ENCODE results near the gene ALDH16A1.

DNA sequence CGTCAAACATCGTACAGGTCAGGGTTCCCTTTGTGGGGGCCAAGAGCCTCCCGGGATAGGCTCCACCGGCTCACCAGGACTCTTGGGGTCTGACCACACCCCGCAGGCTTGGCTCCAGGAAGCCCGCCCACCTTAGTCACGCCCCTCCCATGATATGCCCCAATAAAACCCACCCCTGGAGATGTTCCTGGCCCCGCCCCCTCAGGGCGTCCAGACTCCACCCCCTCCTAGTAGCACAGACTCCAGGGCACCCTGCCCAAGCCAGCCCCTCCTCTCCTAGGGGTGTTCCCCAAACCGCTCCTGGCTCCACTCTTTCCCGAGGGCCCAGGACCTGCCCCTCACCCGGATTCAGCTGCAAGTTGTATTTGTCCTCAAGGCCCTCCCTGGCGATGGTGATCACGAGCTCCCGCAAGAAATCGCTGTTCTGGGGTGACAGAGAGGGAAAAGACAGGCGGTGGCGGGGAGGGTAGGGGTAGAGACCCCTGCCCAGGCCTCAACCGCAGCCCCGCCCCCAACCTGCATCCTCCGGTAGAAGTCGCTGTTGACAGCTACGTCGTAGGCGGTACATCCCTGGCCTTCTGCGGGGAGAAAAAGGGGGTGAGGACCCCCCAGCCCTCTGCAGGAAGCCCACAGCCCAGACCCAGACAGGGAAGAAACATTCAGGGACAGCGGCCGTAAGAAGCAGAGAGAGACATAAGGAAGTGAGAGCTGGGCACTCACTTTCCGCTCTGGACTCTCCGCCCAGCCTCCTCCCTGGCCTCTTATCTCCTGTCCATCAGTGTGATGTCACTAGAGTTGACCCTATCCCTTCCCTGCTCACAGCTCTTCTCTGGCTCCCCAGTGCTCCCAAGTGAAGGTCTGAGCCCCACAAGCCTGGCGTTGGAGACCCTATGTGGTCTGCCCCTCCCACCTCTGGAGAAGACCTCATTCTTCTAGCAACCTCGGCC is 5.3 kb upstream of the ALDH16A1 start:
- TF ChIP-seq, protein P1, sequence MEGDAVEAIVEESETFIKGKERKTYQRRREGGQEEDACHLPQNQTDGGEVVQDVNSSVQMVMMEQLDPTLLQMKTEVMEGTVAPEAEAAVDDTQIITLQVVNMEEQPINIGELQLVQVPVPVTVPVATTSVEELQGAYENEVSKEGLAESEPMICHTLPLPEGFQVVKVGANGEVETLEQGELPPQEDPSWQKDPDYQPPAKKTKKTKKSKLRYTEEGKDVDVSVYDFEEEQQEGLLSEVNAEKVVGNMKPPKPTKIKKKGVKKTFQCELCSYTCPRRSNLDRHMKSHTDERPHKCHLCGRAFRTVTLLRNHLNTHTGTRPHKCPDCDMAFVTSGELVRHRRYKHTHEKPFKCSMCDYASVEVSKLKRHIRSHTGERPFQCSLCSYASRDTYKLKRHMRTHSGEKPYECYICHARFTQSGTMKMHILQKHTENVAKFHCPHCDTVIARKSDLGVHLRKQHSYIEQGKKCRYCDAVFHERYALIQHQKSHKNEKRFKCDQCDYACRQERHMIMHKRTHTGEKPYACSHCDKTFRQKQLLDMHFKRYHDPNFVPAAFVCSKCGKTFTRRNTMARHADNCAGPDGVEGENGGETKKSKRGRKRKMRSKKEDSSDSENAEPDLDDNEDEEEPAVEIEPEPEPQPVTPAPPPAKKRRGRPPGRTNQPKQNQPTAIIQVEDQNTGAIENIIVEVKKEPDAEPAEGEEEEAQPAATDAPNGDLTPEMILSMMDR (IDR thresholded peaks at IDR 0.05 in 2 of 3, conservative IDR thresholded peaks at IDR 0.05 in 1 of 3; ENCODE audit: control insufficient read depth in 2 of 3, extremely low read depth in 1 of 3, insufficient read depth in 1 of 3, low read depth in 3 of 3, low read length in 3 of 3), result no peak
- TF ChIP-seq POLR2A (IDR thresholded peaks at IDR 0.05; ENCODE audit: low read depth, low read length), result no peak
- TF ChIP-seq, protein P2, sequence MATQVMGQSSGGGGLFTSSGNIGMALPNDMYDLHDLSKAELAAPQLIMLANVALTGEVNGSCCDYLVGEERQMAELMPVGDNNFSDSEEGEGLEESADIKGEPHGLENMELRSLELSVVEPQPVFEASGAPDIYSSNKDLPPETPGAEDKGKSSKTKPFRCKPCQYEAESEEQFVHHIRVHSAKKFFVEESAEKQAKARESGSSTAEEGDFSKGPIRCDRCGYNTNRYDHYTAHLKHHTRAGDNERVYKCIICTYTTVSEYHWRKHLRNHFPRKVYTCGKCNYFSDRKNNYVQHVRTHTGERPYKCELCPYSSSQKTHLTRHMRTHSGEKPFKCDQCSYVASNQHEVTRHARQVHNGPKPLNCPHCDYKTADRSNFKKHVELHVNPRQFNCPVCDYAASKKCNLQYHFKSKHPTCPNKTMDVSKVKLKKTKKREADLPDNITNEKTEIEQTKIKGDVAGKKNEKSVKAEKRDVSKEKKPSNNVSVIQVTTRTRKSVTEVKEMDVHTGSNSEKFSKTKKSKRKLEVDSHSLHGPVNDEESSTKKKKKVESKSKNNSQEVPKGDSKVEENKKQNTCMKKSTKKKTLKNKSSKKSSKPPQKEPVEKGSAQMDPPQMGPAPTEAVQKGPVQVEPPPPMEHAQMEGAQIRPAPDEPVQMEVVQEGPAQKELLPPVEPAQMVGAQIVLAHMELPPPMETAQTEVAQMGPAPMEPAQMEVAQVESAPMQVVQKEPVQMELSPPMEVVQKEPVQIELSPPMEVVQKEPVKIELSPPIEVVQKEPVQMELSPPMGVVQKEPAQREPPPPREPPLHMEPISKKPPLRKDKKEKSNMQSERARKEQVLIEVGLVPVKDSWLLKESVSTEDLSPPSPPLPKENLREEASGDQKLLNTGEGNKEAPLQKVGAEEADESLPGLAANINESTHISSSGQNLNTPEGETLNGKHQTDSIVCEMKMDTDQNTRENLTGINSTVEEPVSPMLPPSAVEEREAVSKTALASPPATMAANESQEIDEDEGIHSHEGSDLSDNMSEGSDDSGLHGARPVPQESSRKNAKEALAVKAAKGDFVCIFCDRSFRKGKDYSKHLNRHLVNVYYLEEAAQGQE (IDR thresholded peaks at IDR 0.05; ENCODE audit: low read depth, low read length), result no peak
- TF ChIP-seq, protein P3, sequence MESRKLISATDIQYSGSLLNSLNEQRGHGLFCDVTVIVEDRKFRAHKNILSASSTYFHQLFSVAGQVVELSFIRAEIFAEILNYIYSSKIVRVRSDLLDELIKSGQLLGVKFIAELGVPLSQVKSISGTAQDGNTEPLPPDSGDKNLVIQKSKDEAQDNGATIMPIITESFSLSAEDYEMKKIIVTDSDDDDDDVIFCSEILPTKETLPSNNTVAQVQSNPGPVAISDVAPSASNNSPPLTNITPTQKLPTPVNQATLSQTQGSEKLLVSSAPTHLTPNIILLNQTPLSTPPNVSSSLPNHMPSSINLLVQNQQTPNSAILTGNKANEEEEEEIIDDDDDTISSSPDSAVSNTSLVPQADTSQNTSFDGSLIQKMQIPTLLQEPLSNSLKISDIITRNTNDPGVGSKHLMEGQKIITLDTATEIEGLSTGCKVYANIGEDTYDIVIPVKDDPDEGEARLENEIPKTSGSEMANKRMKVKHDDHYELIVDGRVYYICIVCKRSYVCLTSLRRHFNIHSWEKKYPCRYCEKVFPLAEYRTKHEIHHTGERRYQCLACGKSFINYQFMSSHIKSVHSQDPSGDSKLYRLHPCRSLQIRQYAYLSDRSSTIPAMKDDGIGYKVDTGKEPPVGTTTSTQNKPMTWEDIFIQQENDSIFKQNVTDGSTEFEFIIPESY (IDR thresholded peaks at IDR 0.05), result no peak
- TF ChIP-seq KAT2A (conservative IDR thresholded peaks at IDR 0.05; ENCODE audit: control insufficient read depth, low read depth, low read length), result no peak
- no peak for TF ChIP-seq MXI1 (IDR thresholded peaks at IDR 0.05; ENCODE audit: low read depth, low read length)
- TF ChIP-seq KDM1A (IDR thresholded peaks at IDR 0.05; ENCODE audit: borderline replicate concordance), result no peak
- no peak for TF ChIP-seq SIN3A (IDR thresholded peaks at IDR 0.05; ENCODE audit: low read depth, low read length)

All from GM12878 (cell line).